Measurements from ENCODE around the gene RCBTB1. TPM values are rescaled to one million over a fixed set of nuclear protein-coding genes. Genes with fewer than 3 reads are reported as not detected.
"Not testable (repeated sequence)": the region's sequence is repeated elsewhere in the genome, so short reads cannot be mapped to it uniquely, and the experiment has no call there.

RCBTB1 gene
- total and polyA plus RNA-seq, 2 donors from 2014 or later, result 14.8 to 18.9 TPM

DNA sequence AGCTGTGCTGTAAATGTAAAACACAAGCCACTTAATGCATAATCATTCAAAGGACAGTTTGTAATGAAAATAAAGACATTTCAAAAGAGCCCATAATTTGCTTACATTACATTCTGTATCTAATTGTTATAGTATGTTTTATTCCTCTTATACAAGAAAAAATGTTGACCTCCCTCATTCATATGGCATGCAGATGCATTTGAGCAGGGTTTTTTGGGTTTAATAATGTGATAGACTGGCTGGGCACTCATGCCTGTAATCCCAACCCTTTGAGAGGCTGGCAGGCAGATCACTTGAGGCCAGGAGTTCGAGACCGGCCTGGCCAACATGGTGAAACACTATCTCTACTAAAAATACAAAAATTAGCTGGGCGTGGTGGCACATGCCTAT is 31.3 kb upstream of the RCBTB1 start:
- H3K36me3 ChIP-seq (ENCODE audit: control insufficient read depth in 2 of 3, insufficient read depth in 3 of 3, low read length in 3 of 3), result no peaks in the 10 kb centered on the region
- no peaks in the 10 kb centered on the region for H3K27me3 ChIP-seq (ENCODE audit: control insufficient read depth, insufficient read depth, low read length)
- FAIRE-seq, result no peak
- no peak overlapping the region for H3K9ac ChIP-seq (ENCODE audit: low read length in 3 of 3)
- H3K27ac ChIP-seq (ENCODE audit: low read depth in 2 of 2, low read length in 2 of 2), result no peak overlapping the region
- TF ChIP-seq, protein P1, sequence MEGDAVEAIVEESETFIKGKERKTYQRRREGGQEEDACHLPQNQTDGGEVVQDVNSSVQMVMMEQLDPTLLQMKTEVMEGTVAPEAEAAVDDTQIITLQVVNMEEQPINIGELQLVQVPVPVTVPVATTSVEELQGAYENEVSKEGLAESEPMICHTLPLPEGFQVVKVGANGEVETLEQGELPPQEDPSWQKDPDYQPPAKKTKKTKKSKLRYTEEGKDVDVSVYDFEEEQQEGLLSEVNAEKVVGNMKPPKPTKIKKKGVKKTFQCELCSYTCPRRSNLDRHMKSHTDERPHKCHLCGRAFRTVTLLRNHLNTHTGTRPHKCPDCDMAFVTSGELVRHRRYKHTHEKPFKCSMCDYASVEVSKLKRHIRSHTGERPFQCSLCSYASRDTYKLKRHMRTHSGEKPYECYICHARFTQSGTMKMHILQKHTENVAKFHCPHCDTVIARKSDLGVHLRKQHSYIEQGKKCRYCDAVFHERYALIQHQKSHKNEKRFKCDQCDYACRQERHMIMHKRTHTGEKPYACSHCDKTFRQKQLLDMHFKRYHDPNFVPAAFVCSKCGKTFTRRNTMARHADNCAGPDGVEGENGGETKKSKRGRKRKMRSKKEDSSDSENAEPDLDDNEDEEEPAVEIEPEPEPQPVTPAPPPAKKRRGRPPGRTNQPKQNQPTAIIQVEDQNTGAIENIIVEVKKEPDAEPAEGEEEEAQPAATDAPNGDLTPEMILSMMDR (IDR thresholded peaks at IDR 0.05; ENCODE audit: borderline replicate concordance, extremely low read depth, insufficient read depth), result no peak
- peaks cover 0 to 4% (median 2%) of the 10 kb centered on the region in 3 donors for H3K4me1 ChIP-seq (ENCODE audit: control insufficient read depth in 2 of 3, insufficient read depth in 2 of 3, low read depth in 1 of 3, low read length in 3 of 3)
- no peak overlapping the region for H3K4me3 ChIP-seq (ENCODE audit: low read length in 3 of 3)
- DNase-seq, result no peak
- intact Hi-C loops (cut with DNase I), result no loop called here
- H3K9me3 ChIP-seq (ENCODE audit: control insufficient read depth in 2 of 3, insufficient read depth in 1 of 3, low read length in 3 of 3), result no peaks in the 10 kb centered on the region

DNA sequence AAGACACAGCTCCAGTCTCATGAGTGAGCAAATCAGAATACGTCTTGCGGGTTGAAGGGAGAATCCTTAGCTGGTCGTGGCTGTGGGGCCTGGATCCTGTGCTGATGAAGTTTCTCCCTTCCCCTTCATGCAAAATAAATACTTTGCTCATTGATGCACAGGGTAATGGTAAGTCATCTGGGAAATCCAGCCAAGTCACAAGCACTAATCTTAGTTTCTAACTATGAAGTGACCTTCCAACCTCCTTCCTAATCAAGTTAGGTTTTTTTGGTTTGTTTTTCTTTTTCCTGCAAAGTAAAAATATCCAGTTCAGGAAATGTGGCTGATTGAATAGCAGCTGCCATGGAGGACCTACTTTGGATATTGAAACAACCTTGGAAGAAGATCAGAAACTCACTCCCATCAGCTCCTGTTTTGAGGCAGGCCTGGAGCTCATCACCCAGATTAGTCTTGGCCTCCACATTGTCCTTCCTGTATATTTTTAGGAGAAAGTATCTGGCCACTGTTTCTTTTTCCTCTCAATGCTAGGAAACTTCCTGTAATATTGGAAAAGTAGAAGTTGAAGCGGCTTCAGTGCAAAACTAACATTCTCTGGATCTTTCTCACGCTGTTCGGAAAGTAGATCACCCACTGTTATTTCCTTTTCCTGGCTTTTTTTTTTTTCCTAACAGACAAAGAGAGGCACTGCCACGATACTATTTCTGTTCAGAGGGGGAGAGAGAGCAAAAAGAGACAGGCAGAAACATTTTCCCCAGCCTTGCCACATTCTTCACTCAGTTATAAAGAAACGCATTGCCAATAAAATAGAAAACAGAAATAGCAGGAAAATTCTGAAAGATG is 30.7 kb upstream of the RCBTB1 start:
- no peaks in the 10 kb centered on the region for H3K9me3 ChIP-seq (ENCODE audit: control insufficient read depth in 2 of 3, insufficient read depth in 1 of 3, low read length in 3 of 3)
- no peaks in the 10 kb centered on the region for H3K36me3 ChIP-seq (ENCODE audit: control insufficient read depth in 2 of 3, insufficient read depth in 3 of 3, low read length in 3 of 3)
- H3K4me3 ChIP-seq (ENCODE audit: low read length in 3 of 3), result no peak overlapping the region
- TF ChIP-seq, protein P1 (IDR thresholded peaks at IDR 0.05; ENCODE audit: borderline replicate concordance, extremely low read depth, insufficient read depth), result no peak
- no peak for FAIRE-seq
- DNase-seq, result no peak
- intact Hi-C loops (cut with DNase I), result no loop called here
- H3K4me1 ChIP-seq (ENCODE audit: control insufficient read depth in 2 of 3, insufficient read depth in 2 of 3, low read depth in 1 of 3, low read length in 3 of 3), result peaks cover 0 to 4% (median 2%) of the 10 kb centered on the region in 3 donors
- no peak overlapping the region for H3K27ac ChIP-seq (ENCODE audit: low read depth in 2 of 2, low read length in 2 of 2)
- no peak overlapping the region for H3K9ac ChIP-seq (ENCODE audit: low read length in 3 of 3)
- no peaks in the 10 kb centered on the region for H3K27me3 ChIP-seq (ENCODE audit: control insufficient read depth, insufficient read depth, low read length)

DNA sequence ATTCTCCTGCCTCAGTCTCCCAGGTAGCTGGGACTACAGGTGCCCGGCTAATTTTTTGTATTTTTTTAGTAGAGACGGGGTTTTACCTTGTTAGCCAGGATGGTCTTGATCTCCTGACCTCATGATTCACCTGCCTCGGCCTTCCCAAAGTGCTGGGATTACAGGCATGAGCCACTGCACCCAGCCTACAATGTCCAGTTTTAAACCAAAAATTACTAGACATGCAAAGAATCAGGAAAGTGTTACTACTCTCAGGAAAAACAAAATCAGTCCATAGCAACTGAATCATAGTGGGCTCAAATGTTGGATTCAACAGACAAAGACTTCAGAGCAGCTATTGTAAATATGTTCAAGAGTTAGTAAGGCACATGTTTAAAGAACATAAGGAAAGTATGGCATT is 26.7 kb upstream of the RCBTB1 start:
- H3K9me3 ChIP-seq (ENCODE audit: control insufficient read depth in 2 of 3, insufficient read depth in 1 of 3, low read length in 3 of 3); H3K9ac ChIP-seq (ENCODE audit: low read length in 3 of 3); DNase-seq; H3K36me3 ChIP-seq (ENCODE audit: control insufficient read depth in 2 of 3, insufficient read depth in 3 of 3, low read length in 3 of 3); H3K27me3 ChIP-seq (ENCODE audit: control insufficient read depth, insufficient read depth, low read length); FAIRE-seq; H3K4me3 ChIP-seq (ENCODE audit: low read length in 3 of 3); H3K4me1 ChIP-seq (ENCODE audit: control insufficient read depth in 2 of 3, insufficient read depth in 2 of 3, low read depth in 1 of 3, low read length in 3 of 3); H3K27ac ChIP-seq (ENCODE audit: low read depth in 2 of 2, low read length in 2 of 2); intact Hi-C loops (cut with DNase I): not testable (repeated sequence)

DNA sequence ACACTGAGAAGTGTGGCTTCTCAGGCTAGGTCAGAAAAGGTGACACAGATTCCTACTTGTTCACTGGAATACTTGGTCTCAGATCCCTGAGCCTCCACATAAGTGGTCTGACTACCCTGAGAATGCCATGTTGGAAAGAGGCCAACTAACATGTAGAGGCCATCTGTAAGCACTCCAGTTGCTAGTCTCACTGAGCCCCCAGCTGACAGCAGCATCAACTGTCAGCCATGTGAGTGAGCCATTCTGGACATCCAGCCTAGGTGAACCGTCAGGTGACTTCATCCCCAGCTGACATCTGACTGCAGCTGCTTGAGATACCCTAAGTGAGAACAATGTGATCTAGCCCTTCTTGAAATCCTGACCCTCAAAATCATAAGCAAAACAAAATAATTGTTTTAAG is 24.8 kb upstream of the RCBTB1 start:
- Histone ChIP-seq H3K36me3 (ENCODE audit: control insufficient read depth in 2 of 3, insufficient read depth in 3 of 3, low read length in 3 of 3) (no peaks in the 10 kb centered on the region), H3K27ac (ENCODE audit: low read depth in 2 of 2, low read length in 2 of 2) (no peak overlapping the region), H3K4me1 (ENCODE audit: control insufficient read depth in 2 of 3, insufficient read depth in 2 of 3, low read depth in 1 of 3, low read length in 3 of 3) (no peaks in the 10 kb centered on the region), H3K9me3 (ENCODE audit: control insufficient read depth in 2 of 3, insufficient read depth in 1 of 3, low read length in 3 of 3) (no peaks in the 10 kb centered on the region), H3K4me3 (ENCODE audit: low read length in 3 of 3) (no peak overlapping the region), H3K27me3 (ENCODE audit: control insufficient read depth, insufficient read depth, low read length) (no peaks in the 10 kb centered on the region), H3K9ac (ENCODE audit: low read length in 3 of 3) (no peak overlapping the region)
- FAIRE-seq (no peak), DNase-seq (no peak)
- intact Hi-C loops (cut with DNase I), result no loop called here
- TF ChIP-seq, protein P1 (IDR thresholded peaks at IDR 0.05; ENCODE audit: borderline replicate concordance, extremely low read depth, insufficient read depth), result no peak

All from kidney (tissue), 14 donors.